DOHH2 (cell line): Measurements from ENCODE around the gene MACROH2A2.

ENCODE experiments used
- CTCF ChIP-seq: fragments of 200-600 bp; sonication (generic); IDR thresholded peaks from one replicate; pipeline ENCODE4 v1.5.1; 2014; ENCODE audit warnings: antibody characterized with exemption, mild to moderate bottlenecking, low read depth, low read length; ENCODE audit not compliant: poor library complexity, severe bottlenecking
- EZH2phosphoT487 ChIP-seq: fragments of 200-600 bp; sonication (generic); IDR thresholded peaks from 2 replicates; pipeline ENCODE4 v1.6.1; 2017; ENCODE audit warnings: borderline replicate concordance, mild to moderate bottlenecking, antibody characterized with exemption, low read length, moderate library complexity, mixed read lengths

- TF ChIP-seq CTCF: no peak
- TF ChIP-seq EZH2phosphoT487: no peak
Measured at GRCh38 chr10:70124918-70125317, 72.3 kb downstream of the MACROH2A2 start.
